HG02571 (cell line): ENCODE measurements around the gene SPOP.
"Not testable (repeated sequence)": the region's sequence is repeated elsewhere in the genome, so short reads cannot be mapped to it uniquely, and the experiment has no call there.

ENCODE experiments used
- ATAC-seq: cut with Tn5 transposase; IDR thresholded peaks from one replicate; pipeline ENCODE4 v1.9.1; 2021; ENCODE audit warnings: mild to moderate bottlenecking, moderate library complexity; ENCODE audit not compliant: unreplicated experiment

Gene SPOP

DNA sequence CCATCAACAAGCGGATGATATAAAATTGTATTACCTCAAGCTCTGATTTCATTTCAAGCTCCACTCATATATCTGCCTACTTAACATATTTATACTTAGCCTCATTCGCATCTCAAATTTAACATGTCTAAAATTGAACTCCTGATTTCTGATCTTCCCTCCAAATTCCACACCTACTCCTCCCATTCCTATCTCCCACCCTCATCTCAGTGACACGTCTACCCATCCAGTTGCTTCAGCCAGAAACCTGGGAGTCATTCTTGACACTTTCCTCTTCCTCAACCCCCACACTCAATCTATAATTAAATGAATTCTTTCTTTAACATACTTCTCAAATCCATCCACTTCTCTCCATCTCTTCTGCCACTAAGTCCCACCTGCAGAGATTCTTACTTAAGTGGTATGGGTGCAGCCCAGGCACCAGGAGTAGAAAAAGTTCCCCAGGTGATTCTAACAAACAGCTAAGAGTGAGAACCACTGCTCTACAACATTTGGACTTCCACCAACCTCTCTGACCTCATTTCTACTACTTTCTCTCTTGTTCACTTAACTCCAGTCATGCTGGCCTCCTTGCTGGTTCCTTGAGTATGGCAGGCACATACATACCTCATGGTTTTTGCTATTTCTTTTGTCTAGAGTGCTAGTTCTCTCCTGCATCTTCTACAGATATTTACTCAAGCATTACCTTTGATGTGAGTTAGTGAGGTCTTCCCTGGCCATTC lies 18.1 kb downstream of the SPOP start:
- ATAC-seq: no peak

DNA sequence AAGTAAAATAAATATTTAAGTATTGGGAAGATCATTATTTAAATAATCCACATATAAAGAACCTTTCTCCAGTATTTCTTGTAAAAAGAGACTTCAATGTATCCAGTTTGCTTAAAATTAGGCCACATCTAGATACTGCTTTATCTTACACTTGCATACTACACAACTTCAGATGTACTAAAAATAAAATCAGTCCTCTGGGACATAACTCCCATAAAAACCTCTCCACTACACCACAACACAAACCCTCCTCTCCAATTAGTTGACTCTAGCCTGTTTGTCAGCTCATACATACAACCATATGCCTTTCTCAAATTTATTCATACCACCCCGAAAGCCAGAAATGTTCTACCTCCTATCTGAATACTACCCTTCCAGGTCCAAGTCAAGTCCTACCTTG lies 21.6 kb downstream of the SPOP start:
- ATAC-seq: no peak

DNA sequence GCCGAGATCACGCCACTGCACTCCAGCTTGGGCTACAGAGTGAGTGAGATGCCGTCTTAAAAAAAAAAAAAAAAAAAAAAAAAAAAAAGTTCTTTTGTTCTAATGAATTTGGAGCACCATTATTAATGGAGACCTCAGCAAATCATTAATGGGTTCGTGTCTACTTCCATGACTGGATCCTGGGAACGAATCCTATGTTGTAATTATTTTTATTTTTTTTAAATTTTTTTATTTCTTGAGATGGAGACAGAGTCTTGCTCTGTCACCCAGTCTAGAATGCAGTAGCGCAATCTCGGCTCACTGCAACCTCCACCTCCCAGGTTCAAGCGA lies 30.7 kb downstream of the SPOP start:
- no peak for ATAC-seq

DNA sequence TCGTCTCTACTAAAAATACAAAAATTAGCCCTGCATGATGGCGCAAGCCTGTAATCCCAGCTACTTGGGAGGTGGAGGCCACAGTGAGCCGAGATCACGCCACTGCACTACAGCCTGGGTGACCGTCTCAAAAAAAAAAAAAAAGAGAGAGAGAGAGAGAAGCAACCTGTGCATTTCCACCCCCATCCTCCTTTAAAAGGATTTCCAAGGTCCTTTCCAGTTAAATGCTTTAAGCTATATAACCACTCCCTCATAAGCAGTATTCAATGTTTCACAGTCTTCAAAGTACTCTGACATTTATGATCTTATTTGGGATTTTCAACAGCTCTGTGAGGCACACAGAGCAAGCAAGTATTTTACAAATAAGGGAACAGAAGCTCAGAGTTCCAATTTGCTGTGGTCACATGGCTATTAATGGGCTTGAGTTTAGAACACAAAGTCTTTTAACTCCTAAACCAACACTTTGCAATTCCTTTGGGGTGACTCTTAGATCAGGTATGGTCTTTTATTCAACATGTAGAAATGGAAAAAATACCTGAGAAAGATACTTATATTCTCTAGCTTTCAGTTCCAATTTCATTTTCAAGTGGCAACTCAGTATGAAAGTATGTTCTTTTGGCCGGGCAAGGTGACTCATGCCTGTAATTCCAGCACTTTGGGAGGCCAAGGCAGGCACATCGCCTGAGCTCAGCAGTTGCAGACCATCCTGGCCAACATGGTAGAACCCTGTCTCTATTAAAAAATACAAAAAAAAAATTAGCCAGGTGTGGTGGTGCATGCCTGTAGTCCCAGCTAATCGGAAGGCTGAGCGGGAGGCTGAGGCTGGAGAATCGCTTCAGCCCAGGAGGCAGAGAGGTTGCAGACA lies 31.3 kb downstream of the SPOP start:
- peak; percentile 53 for ATAC-seq

DNA sequence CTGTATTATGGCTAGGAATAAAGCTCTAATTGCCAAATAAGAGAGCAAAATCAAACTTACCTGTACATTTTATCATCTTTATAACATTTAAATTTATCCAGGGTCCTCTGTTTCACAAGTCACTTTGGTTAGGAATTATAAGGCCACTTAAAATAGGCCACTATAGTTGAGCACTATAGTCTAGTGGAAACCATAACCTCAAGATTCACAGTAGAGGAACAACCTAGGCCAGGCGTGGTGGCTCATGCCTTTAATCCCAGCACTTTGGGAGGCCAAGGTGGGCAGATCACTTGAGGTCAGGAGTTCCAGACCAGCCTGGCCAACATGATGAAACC lies 31.9 kb downstream of the SPOP start:
- ATAC-seq: not testable (repeated sequence)

DNA sequence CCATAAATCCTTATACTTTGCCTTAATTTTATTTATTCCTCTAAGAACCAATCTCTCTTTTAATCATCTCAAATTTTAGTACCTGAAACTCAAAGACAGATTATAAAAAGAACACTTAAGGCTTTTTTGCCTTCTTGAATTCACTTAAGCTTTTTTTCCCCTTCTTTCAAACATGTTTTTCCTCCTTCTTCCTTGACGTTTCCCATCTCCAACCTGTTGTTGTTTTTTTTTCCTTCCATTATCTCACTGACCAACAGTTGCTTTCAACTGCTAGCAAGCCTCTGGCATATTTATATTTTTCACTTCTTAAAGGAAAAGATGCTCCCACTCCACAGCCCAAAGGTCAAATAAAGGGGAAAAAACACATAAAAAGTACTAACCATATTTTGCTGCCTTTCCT lies 32.2 kb downstream of the SPOP start:
- no peak for ATAC-seq

DNA sequence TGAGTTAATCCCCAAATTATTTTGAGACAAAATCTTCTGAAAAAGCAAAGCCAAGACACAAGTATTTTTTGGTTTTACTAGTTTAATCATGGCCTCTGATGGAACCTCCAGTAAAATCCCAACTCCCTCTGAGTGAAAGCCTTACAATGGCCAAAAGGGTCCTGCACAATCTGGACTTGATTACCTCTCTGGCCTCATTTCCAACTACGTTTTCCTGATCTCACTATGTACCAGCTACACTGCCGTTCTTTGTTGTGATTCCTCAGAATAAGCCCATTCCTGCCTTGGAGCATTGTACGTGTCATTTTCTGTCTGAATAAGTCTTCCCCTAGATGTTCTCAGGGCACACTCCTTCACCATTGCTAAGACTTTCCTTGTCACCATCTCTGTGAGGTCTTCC lies 37.3 kb downstream of the SPOP start:
- no peak for ATAC-seq

DNA sequence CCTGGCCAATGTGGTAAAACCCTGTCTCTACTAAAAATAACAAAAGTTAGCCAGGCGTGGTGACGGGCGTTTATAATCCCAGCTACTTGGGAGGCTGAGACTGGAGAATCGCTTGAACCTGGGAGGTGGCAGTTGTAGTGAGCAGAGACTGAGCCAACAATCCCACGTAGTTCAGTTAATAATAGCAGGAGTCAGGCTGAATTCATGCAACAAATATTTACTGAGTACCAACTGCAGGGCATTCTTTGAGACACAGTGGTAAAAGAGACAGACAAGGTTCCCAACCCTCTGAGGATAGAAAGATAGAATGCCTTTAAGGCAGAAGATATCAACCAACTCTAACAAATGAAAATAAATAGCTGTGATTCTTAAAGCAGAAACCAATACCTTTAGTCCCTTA lies 39.1 kb downstream of the SPOP start:
- no peak for ATAC-seq

DNA sequence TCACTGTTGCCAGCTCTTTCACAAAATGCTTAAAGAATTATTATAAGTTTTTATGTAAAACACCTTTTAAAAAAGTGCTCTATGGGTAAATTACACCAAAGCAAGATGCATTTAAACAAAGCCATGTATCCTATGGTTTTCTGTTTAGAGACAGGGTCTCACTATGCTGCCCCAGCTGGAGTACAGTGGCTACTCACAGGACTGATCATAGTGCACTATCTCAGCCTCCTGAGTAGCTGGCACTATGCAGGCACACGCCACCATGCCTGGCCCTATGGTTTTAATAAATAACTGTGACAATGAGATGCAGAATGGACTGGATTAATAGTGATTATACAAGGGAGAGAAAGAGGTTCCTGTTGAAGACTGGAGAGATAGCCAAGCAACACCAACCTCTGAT lies 40.2 kb downstream of the SPOP start:
- ATAC-seq: no peak

DNA sequence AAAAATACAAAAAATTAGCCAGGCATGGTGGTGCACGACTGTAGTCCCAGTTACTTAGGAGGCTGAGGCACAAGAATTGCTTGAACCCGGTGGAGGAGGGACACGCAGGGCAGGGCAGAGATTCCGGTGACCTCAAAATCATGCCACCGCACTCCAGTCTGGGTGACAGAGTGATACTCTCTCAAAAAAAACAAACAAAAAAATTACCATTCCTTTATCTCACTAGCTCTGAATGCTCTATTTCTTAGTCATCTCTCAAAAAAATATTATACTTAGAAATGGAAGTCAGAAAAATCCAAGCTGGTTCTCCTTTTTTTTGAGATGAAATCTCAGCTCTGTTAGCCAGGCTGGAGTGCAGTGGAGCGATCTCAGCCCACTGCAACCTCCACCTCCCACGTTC lies 40.8 kb downstream of the SPOP start:
- ATAC-seq: no peak

DNA sequence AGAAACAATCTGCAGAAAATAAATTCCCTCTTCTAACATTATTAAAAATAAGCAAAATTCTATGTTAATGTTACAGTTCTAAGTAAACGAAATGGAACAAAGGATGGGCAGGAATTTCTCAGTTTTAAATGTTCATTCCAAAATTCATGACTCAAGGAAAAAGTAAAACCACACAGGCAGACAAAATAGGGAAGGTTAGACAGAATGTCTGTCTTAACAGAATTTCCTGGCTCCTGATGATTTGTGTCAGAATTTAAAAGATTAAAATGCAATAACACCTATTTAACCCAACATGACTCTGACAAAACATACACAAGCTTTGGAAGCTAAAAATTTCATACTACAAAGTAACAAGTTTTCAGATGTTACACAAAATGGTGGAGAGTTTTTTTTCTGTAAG lies 42.8 kb downstream of the SPOP start:
- ATAC-seq: no peak

DNA sequence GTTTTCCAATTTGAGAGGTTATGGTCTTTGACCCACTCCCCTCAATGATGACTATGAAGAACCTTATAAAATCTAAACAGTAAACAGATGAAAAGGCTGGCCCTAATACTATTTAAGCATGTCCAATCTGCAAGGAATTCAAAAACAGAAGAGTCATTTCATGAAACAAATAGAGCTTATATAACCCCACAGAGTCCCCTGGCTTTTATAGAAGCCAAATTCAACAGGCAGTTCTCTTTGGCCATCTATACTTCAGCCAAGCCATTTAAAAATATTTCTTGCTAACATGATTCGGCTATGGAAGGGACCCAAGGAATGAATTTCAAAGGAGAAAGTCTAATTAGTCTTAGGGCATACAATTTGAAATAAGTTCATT lies 43.4 kb downstream of the SPOP start:
- ATAC-seq: no peak

DNA sequence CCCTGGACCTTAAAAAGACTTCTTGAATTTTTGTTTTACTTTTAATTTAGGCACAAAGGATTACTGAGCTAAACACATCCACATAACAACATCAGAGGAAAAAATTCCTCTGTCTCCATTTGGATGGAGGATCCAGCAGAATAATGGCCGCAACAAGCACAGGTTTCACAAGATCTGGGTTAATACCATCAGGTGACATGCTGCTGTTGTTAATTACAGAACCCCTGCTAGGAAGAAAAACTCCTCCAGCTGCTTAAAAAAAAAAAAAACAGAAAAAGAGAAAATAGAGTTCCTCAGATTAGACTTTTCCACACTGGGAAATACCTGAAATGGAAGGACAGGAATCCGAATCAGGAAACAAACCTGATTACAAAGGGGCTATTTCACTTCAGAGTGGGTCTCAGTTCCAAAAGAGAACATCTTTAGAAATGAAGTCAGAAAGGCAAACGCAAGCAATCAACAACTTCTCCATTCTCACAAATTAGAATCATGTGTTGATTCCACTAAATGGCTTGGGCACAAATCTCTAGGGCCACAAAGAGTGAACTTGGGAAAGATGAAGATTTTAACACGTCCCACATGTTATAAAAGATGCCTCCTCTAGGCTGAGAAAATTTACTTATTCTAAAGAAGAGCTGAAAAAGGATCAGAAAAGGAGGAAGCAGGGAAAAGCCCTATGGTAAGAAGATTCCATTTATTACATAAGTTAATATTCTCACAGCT lies 44.0 kb downstream of the SPOP start:
- ATAC-seq: no peak

DNA sequence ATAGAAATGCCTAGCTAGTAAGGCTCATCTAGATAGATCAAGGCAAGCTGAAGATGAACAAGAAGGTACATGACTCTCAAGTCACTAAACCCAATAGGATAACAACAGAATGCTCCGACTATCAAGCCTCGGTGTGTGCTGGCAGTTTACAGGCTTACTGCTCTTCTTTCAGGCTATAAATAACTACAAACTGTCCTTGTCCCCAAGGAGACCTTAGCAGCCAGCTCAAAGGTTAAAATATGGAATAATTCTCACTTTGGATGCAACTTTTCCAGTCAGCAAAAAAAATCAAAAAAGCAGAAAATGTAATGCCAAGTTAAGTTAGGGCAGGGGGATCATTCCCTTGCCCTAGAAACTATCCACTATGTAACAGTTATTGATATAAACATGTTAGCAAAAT lies 44.6 kb downstream of the SPOP start:
- no peak for ATAC-seq

DNA sequence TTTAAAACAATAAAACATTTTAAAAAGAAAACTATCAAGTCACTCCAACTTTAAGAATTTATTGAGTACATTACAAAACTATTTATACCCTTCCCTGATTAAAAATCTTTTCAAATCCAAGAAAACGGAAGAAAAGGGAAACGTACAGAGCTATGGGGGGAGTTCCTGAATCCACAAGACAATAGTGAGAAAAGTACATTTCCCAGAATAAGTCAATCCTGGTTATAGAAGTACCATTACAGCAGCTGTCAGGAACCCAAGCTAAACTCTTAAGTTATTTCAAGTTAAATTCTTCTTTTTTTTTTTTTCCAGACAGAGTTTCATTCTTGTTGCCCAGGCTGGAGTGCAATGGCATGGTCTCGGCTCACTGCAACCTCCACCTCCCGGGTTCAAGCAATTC lies 45.7 kb downstream of the SPOP start:
- ATAC-seq: no peak

DNA sequence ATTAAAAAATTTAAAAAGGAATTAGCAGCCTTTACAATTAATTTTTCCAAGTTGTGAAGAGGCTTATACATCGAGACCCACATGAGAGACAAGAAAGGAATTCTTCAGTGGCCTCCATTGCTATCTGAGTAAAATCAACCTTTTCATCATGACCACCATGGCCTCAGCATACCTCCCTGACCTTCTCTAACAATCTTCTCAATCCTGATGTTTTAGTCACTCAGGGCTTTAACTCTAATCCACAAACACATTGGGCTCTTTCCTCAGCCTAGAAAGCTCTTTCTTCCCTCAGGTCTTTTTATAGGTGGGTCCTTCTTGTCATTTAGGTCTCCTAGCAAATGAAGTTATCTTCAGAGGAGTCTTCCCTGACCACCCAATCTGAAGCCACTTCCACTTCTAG lies 46.4 kb downstream of the SPOP start:
- ATAC-seq: no peak

DNA sequence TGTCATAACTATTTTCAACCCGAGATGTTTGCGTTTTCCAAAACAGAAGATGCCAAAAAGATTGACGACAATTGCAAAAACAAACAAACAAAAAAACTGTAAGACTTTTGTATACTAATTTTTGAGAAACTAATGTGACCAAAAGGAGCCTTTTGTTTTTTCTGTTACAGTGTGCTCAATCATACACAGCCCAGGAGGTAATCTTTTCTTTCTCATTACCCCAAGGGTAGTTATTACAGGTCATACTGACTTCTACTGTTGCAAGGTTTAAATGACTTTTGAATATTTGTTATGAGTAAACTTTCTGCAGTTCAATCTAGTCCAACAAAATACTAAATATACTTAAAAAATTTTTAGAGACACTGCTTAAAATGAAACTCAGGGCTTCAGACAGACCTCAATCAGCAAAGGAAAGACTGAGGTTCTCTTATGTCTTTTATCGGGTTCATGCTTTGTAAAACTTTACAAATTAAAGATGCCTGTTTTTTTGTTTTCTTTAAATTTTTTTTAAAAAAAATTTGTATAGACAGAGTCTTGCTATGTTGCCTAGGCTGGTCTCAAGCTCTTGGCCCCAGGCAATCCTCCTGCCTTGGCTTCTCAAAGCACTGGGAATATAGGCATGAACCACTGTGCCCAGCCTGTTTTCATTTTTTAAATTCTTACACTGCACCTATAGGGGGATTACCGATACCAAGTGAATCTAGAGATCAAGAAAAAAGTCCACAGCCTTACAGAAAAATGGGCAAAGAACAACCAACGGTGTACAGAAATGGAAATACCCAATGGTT lies 47.6 kb downstream of the SPOP start:
- no peak for ATAC-seq

DNA sequence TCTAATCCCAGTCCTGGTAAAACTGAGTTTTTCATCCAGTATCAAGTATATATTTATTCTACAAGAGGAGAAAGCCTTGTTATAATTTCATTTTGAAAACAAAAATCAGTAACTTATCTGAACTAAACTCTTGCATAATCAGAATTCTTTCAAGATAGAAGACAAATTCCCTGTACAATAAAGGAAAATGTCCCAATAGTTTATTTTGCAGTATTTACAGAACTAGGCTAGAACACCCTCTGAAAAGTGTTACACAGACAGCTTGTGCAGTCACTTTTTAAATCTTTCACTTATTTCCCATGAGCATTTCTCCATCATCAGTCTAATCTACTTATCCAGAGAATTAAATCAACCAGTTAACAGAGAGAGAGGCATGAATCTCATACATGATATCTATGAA lies 48.5 kb downstream of the SPOP start:
- no peak for ATAC-seq

DNA sequence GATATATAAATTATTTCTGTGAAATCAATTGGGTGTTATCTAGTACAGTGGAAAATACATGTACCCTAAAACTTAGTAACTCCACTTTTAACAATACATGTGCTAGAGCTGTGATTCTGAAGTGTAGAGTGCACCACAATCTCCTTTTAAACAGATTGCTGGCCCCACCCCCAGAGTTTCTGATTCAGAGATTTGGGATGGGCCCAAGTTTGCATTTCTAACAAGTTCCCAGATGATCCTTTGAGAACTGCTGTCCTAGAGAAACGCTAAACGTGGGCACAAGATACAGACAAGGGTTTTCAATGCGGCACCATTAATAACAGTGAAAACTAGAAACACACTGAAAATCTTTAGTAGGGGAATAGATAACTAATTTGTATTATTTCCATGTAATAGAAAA lies 53.0 kb downstream of the SPOP start:
- ATAC-seq: no peak

DNA sequence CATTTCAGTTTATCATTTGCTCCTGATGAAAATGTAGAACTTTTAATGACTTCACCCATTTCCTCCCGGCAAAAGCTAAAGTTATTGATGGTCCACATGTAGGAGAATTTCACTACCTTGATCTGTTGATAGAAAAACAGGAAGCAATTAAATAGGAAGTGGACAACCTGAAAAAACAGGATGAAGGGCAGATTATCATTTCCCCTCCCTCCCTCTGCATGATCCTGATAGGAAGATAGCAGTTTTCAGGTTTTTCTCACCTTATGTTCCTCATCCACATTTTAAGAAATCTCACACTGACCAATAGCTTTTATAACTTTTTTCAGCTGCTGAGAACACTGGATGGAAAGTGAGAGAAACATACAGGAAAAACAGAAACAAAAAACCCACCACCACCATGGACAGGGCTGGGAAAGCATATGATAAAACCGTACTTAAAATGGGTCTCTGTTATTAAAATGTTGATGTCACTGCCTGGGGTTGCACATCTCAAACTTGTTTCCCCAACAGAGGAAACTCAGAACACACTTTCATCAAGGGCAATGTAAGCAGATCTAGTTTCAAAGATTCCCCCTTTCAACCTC lies 55.9 kb downstream of the SPOP start:
- no peak for ATAC-seq

DNA sequence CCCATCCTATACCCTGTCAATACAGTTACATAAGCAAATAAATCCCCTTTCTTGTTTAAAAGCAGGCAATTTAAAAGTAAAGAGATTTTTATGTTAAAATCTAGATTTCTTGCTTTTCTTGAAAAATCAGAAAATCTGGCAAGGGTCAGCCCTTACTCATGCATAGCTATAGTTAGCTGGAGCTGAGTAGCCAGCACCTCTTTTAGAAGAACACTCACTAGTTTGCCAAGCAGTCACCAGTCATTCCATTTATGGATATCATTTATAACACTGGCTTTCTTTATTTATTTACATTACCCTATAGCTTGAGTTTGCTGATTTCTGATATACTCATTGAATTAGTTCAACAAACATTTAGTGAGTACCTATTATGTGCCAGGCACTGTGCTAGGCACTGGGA lies 56.5 kb downstream of the SPOP start:
- no peak for ATAC-seq
